Stimulated activated CD8-positive, alpha-beta memory T cell treated with anti-CD3 and anti-CD28 coated beads, Interleukin-7, amount 100 ng/mL, for 48 hours (primary cell): Measurements from ENCODE around the gene METTL6.
"Not testable (repeated sequence)": the region's sequence is repeated elsewhere in the genome, so short reads cannot be mapped to it uniquely, and the experiment has no call there.

Source experiments
- DNase-seq, 2 donors: peaks; one replicate each; pipeline ENCODE4 v3.0.0-alpha.2; 2020; ENCODE audit warnings: low read depth in 1 of 2; ENCODE audit errors: extremely low read depth in 1 of 2

METTL6 gene, protein sequence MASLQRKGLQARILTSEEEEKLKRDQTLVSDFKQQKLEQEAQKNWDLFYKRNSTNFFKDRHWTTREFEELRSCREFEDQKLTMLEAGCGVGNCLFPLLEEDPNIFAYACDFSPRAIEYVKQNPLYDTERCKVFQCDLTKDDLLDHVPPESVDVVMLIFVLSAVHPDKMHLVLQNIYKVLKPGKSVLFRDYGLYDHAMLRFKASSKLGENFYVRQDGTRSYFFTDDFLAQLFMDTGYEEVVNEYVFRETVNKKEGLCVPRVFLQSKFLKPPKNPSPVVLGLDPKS

DNA sequence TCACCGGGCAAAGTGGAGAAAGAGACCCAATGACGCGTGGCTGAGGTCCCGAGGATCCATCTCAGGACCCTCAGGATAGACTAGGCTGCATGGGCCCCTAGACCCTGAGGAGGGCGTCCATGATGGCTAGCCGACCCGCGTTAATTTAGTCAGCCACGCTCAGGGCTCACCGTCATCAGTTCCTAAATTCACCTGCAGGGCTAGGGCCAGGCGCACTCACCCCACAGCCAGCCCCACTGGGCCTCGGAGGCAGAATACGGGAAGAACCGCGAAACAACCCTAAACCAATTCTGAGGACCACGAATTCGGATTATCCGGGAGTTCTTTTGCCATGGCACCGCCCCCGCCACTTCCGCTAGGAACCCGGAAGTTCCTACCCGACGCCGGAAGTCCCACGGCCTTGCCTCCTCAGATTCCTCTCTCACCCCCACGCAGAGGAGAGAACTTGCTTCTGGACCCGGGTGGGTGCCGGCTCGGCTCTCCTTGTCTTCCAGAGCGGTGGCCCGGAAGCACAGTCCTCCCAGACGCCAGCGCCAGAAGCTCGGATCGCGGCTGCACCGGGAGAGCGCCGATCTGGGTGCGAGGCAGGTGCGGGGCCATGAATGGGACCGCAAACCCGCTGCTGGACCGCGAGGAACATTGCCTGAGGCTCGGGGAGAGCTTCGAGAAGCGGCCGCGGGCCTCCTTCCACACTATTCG is at the start of gene METTL6, which contains the start of gene EAF1:
Gene METTL6 (minus strand): TSS at position 363 of the 699 bp plus-strand sequence. CDS start 1,033 bp downstream, outside the sequence.
Gene EAF1 (plus strand): TSS at position 417 of the 699 bp plus-strand sequence. CDS start 182 bp downstream, at position 599.
- DNase-seq, result peak; percentile 66 to 77

DNA sequence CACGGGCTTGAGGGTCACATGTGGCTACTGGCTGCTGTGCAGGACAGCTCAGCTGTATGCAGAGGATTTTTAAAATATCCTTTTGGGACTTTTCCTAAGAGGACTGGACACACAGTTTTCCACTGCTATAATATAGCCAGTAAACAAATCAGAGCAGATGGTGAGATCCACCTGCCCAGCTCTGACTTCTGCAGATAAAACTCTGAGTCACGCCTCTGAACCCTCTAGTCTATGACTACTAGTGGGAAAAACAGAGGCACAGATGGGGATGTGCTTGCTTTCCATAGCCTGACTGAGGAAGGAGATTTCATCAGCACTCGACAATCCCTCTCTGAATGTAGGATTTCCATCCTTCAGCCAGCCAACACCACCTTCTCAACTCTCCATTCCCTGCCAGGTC is 49.0 kb upstream of the METTL6 start:
- no peak for DNase-seq

DNA sequence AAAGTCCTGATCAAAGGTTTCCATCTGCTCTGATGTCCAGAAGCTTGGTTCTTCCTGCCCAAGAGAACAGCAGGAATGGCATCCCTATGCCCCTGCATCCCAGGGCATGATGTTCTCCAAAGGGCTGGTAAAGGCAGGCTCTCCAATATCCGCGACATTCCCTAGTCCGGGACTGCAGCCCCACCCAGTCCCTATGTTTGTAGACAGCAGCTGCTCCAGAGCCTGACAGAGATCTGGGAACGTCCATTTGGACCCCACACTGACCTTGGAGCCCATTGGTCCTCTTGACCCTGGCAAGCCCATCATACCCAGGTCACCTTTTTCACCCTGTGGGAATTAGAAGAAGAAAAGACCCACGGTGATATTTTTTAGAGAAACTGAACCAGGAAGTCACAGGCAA is 47.8 kb upstream of the METTL6 start:
- no peak for DNase-seq

DNA sequence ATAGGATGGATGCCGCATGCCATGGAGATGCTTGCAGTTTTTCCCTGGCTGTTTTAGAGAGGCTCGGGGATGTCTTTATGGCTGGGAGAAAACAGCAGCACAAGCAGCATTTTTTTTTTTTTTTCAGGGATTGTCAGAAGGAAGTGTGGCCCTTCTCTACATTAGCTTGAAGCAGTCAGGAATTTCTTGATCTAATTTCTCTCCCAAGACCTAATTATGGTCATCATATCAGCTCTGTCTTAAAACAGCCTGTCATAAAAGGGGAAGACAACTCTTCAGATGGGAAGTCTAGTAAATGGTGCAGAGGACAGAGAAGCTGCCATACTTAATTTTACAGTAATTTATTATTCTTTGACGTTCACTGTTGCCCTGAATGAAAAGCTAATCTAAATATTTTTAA is 44.5 kb upstream of the METTL6 start:
- no peak for DNase-seq

DNA sequence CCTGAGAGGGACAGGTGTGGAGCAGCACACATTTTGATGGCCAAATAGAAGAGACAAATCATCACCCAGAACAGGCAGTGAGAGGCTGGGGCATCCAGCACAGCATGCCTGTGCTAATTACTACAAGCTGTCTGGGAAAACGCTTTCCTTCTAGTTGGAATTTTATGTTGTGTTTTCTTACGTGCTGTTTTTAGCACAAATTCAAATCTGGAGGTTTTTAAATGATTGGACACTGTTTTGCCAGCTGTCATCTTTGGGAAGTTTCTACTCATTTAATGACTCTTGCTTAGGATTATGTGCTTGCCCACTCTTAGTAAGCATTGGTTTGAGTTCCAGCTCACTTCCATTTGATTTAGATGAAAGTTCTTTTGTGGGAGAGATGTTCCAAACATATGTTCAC is 43.5 kb upstream of the METTL6 start:
- no peak for DNase-seq

DNA sequence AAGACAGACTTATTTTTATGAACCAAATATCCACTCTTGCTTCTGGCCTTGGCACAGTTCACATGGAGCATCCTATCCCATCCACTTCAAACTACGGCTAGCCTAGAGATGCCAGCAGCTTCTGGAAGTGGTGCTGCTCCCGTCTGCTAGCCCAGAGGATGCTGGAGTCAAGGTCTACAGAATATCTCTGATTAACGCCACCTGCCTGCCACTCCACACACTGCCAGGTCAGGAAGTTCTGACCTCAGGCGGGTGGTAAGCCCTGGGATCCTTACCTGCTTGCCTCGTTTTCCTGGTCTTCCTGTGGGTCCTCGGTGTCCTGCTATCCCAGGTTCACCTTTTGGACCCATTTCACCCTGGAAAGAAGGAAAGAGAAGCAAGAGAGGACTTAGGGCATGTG is 42.9 kb upstream of the METTL6 start:
- no peak for DNase-seq

DNA sequence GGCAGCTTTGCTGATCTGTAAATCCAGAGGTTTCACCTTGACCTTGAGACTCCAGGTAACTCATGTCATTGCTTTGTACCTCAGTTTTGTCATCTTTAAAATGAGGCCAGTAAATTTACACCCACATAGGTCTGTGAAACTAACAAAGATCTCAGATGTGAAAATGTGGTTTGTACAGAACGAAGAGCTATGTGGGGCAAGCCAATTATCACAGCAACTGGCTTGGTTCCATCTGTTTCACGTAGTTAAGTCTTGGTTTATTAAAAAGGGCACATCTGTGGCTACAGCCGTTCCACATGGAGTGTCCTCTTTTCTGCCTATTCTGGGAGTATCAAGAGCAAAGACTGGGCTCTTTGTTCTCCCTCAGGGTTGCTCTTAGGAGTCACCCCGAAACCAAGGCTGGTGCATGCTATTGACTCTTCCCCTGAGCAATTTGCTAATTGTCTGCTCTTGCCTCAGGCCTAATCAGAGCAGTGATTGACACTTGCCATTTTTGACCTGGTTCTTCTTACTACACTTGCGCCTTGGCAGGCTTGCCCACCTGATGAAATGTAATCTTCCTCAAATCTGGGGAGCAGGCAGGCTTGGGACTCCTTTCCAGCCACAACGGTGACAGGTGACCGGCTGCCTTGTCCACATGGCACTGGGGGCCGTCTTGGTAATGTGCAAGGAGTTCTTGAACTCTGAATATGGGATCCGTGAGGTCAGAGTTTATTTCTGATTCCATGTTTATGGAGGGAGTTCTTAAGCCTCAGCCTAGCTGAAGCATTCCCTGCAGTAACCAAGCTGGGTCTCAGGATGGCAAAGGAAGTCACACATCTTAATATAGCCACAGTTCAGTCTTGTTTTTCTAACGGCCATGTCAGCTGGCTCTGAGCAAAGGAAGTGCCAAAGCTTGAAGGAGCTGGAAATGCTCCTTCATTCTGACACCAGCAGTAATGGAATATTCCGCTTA is 40.2 kb upstream of the METTL6 start:
- no peak for DNase-seq

DNA sequence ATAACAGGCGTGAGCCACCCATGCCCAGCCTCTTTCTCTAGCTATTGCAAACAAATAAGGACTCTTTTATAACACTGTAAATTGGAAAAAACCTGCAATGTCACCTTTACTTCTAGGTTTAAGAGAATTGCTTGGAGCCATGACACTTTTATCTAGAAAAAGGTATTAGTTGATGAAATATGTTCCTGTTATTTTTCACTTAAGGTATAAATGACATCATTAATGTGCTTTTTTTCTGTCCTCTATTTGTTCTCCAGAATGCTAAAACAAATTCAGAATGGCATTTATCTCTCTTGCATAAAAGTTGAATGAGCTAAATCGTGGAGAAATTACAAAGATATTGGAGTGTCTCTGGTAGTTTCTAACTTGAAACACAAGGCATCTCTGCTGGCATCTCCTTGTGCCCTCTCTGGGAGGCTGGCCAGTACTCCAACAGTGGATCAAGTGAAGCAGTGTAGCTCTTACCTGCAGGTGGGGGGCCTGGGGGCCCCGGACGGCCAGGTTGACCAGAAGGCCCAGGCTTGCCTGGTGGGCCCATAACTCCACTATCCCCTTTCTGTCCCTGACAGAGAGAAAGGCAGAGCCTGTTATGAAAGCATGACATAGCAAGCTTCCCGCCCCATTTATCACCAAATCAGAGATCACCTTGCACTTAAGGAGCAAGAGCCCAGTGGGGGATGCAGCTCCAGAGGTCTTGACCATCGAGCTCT is 38.7 kb upstream of the METTL6 start:
- no peak for DNase-seq

DNA sequence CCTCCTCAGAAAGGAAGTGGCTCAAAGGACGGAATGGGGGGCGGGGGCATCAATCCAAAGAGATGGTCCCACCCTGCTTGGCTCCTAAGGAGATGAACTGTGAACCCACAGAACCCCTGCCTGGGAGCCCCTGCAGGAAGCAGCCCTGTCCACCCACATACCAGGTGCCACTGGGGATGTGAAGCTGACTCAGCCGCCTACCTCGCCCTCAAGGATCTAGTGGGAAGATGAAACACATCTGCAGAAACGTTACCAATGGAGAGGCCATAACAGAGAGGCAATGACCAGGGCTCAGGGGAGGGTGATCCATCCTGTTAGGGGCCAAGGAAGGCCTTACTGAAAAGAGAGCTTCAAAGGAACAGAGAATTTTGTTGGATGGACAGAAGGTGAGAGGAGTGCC is 35.1 kb upstream of the METTL6 start:
- DNase-seq, result no peak

DNA sequence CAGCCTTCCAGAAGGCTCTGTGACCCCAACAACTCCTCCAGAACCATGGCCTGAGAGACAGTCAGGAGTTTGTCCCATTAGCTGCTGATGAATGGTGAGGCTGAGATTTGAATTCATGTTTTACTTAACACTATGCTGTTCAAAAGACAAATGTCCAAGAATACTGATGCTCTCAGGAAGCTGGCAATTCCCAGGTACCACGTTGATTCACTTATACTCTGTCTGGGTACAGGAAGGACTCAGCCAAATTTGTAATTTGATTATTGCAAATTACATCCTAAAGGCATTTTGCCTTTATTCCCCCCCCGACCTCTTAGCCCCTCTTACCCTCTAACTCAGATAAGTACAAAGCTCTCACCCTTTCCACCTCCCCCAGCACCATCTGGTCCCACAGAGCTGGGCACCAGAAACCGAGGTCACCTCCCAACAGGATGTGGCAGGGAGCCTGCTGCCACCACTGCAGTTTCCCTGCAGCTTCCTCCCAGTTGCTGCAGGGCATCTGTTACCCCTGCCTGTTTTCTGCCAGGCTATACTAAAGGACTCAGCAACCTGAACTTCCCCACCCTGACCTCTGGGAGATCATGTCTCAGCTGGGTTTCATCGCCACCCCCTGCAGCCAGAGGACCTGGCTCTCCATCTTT is 33.7 kb upstream of the METTL6 start:
- DNase-seq, result no peak

DNA sequence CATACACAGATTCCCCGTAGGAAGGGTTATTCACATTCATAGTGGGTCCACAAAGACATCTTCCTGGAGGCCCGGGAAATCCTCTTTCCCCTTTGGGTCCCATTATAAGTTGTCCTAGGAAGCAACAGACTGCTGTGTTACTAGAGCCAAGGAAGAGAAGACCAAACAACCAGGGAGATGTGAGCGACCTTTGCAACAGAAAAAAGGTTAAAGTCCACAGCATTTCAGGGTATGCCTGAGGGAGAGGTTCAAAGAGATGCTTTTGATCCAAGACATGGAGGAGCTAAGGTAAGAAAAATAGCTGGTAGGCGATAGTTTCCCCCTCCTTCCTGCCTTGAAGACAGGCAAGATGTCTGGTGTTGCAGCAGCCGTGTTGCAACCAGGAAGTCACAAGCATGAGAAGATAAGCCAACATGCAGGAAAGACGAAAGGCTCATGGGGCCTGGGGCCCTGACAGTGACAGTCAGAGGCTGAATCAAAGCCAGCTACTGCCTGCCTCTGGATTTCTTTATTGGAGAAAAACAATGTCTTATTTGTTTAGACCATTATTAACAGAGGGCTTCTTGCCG is 31.0 kb upstream of the METTL6 start:
- DNase-seq, result no peak

DNA sequence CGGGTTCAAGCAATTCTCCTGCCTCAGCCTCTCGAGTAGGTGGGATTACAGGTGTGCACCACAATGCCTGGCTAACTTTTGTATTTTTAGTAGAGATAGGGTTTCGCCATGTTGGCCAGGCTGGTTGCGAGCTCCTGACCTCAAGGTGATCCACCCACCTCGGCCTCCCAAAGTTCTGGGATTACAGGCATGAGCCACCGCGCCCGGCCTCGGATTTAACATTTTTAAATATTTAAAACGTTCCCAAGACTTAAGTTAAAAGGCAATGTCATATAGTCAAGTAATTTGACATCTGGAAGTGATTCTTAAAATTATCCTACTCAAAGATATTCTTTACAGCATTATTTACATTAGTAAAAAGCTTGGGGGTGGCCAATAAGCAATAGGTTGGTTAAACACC is 29.6 kb upstream of the METTL6 start:
- not testable (repeated sequence) for DNase-seq

DNA sequence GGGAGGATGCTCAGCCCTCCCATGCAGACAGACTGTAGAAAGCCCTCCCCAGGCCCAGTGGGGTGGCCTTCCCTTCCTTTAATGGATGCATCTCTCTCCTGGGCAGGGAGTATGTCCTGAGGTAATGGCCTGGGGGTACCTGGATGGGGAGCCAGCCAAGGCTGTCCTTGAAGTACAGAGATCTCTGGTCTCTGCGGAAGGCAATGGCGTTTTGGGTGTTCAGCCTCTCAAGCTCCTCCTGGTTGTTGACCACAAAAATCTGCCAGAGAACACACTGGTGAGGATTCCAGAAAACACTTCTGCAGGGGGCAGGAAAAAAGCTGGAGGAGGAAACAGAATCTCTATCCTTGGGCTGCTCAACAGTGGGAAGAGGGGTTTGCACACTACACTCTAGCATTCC is 29.0 kb upstream of the METTL6 start:
- no peak for DNase-seq

DNA sequence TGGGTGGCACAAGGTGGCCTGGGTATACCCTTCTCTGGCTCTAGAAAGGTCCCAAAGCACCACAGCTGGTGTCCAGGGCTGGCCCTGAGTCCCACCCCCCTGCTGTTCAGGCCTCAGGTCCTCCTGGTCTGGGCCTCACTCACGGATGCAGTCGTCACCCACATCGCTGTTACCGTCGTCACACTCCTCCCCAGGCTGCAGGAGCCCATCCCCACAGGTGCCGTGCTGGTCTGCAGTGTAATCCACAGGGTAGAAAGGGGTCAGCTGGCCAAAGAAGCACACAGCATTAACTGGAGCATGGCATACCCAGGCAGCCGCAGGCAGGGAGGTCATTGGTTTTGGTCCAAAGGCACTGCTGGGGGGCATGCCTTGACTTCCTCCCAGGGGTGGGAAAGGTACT is 28.4 kb upstream of the METTL6 start:
- DNase-seq, result no peak

DNA sequence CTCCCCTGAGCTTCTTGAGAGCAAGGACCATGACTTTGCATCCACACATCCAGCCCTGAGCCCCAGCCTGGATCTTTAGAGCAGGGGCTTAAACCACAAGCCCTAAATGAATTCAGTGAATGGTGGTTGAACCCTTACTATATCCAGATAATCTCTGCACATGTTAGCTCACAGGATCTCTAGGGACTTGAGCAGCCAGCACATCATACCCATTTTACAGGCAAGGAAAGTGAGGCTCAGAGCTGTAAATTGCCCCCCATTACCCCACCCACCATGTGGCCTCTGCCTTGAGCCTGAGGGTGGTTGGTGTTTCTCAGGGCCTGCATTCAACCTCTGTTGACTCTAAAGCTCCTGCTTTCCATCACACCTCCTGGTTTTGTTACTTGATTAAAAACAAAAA is 27.6 kb upstream of the METTL6 start:
- no peak for DNase-seq

DNA sequence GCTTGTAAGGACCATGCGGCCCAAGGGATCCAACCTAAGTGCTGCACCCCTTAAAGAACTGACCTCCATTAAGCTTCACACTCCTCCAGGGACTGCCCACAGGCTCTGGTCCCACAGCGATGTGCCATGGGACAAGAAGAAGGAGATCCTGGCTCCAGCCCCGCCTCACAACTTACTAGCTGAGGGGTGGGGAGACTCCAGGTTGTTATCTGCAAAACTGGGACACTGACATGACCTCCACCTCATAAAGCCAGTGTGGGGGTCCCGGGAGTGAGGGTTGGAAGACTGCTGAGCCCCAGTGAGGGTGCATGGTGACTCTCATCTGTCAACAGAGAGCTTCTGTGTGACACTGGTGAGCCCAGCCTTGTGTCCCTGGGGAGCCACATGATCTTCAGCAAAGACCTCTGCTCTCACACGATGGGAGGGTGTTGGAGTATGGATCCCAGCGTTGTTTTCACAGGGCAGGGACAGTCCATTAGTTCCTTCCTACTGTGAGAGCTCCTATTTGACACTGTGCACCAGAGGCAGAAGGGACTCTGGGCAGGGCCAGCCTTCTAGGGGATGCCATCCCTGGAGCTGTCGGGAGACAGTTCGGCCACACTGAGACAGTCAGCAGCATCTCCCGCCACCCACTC is 26.8 kb upstream of the METTL6 start:
- DNase-seq, result no peak

DNA sequence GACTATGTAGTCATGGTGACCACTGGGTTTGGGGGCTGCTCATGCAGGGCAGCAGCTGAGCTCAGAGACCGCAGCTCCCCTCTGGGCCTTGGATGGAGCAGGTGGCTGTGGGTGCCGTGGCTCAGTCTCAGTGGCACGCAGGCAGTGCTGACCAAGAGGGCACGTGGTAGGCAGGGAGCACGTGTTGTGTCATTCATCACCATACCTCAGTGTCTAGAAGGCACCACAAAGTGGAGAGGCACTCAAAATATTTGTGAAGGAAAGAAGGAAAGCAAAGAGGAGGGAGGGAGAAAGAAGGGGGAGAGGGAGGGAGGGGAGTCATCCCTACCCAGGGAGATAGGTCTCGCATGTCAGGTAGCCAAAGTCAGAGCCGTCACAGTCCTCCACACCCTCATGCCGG is 26.2 kb upstream of the METTL6 start:
- no peak for DNase-seq

DNA sequence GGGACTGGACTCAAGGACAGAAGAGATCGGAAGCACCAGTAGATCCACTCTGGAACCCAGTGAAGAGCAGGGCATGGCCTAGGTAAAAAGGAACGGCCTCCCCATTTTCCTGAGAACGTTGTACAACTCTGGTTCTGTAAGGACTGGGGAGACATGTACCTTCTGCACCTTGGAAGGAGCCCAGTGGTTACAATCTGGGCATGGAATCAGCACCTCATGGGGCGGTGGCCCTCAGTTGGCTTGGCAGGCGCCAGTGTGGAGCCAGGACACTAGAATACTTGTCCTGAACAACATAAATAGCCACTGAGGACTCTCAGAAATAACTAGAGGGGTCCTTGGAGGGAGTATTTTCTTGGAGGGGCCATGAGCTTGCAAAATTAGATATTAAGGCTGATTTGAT is 25.6 kb upstream of the METTL6 start:
- no peak for DNase-seq

DNA sequence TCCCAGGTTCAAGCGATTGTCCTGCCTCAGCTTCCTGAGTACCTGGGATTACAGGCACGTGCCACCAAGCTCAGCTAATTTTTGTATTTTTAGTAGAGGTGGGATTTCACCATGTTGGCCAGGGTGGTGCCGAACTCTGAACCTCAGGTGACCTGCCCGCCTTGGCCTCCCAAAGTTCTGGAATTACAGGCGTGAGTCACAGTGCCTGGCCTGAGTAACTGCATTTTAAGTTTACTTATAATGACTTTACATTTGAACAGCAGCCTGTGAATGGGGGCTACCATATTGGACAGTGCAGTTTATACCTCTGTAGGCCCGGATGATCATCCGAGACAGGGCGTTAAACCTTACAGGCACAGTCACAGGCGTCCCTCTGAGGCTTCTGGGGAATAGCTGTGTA is 24.8 kb upstream of the METTL6 start:
- DNase-seq, result no peak
